Epithelial cell of proximal tubule (primary cell): Measurements from ENCODE around the gene LPIN2. TPM values are rescaled to one million over a fixed set of nuclear protein-coding genes. Genes with fewer than 3 reads are reported as not detected.

Experiments
- DNase-seq: peaks from one replicate; pipeline ENCODE4 v3.0.0-alpha.2; 2011; ENCODE audit warnings: low read depth
- H3K4me3 ChIP-seq: 2 replicates; pipeline ENCODE4 v1.5.1; 2011; ENCODE audit warnings: low read depth, mild to moderate bottlenecking, low read length
- CTCF ChIP-seq: conservative IDR thresholded peaks from 2 replicates; pipeline ENCODE4 v1.5.1; 2012; ENCODE audit warnings: low read depth, mild to moderate bottlenecking, low read length
- total RNA-seq: library from RNA; depleted of rRNA; stranded (reverse); fragments of >200 nt; gene quantifications from 2 replicates; pipeline ENCODE4 v1.2.3, GENCODE V29; 2015

LPIN2 gene
- total RNA-seq, 1 donor from 2014 or later, result 18.2 TPM

GRCh38 chr18:2971741-2972552 is 41.0 kb downstream of the LPIN2 start:
- peak overlapping the region; percentile 34 for H3K4me3 ChIP-seq
- DNase-seq, result peak; percentile 64
- no peak for TF ChIP-seq CTCF

DNA sequence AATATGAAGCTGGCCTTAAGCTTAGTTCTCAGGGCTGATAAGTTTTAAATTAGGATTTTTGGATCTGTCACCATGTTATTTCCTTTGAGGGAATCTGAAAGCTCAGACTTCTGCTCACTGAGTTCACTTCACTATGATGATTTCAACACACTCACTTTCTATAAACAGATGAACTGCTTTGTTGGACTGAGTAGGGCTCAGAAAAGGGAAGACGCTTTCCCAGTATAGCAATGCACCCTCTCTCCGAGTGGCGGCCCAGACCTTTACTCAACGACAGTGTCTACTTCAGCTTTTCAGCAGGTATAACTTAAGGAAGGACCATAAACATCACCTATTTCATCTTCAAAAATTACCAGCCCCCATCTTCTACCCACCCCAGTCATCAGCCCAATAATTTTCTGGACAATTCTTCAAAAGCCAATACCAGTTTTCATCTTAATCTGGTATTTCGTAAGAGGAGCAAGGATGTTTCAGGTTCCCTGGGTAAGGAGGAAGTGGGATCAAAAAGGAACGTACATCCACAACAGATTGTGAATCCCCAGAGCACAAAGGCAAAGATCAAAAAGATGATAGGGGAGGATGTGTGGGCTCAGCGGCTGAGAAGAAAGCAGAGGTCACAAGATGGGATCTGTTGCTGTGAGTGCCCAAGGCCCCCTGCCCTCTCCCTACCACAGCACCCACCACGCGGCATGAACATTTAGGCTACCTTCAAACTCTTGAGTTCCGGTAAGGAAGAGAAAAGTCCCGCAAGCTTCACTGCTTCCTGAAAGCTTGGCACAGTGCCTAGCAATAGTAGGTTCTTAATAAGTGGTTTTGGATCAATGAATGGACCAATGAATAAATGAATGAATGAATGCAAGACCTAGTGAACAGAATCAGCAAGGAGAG is 41.9 kb downstream of the LPIN2 start:
- no peak for DNase-seq
- no peak overlapping the region for H3K4me3 ChIP-seq
- TF ChIP-seq CTCF, result no peak

GRCh38 chr18:2970344-2970743 is 42.6 kb downstream of the LPIN2 start:
- no peak for TF ChIP-seq CTCF
- no peak for DNase-seq
- no peak overlapping the region for H3K4me3 ChIP-seq

DNA sequence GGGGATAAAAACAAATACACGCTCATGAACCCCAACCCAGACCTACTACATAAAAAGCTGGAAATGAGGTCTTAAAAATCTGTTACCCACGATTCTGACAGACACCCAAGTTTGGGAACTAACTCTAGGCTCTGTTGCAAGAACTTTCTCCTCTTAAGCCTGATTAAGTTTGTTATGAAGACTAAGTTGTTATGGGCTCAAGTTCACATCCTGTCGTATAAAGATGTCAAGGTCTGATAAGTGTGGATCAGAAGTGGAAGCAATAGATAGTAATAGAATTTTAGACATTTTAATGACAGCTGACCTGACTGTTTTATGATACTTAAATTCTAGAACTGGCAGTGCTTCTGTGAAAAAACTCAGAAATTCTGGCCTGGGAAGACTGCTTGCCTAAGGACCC is 43.2 kb downstream of the LPIN2 start:
- no peak for DNase-seq
- TF ChIP-seq CTCF, result no peak
- no peak overlapping the region for H3K4me3 ChIP-seq

- DNase-seq, result no peak
- no peak overlapping the region for H3K4me3 ChIP-seq
- no peak for TF ChIP-seq CTCF
Measured at GRCh38 chr18:2968606-2969005, 44.3 kb downstream of the LPIN2 start.

GRCh38 chr18:2967820-2968219 is 45.1 kb downstream of the LPIN2 start:
- no peak overlapping the region for H3K4me3 ChIP-seq
- TF ChIP-seq CTCF, result no peak
- no peak for DNase-seq
